ENCODE data around the gene CAMK2A. TPM values are rescaled to one million over a fixed set of nuclear protein-coding genes. Genes with fewer than 3 reads are reported as not detected.

The CAMK2A gene
- total RNA-seq, 6 experiments from 2014 or later = 0.10 to 0.26 (median 0.23) TPM; not detected in 3

DNA sequence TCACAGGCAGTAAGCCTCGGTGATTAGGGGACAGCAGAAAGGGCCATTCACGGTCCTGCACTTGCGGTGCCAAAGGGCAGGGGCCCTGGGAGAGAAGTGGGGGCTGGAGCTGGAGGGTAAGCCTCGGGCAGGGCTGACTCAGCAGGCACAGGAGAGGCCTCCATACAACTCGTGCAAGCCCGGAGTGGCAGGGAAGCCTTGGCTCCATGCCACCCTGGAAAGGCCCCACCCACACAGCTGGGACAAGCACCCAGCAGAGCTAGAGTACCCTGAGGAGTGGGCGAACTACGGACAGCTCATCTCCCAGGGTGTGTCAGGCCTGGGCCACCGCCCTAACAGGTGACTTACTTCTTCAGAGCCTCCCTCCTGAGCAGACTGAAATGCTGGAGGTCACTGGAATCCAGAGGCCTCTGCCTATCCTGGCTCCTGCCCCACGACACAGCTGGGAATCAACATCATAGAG, 5.6 kb upstream of the CAMK2A start:
- H3K27me3 ChIP-seq = no peaks in the 10 kb centered on the region
- WGBS (ENCODE audit: insufficient coverage, low coverage, low lambda C conversion rate, missing lambda C conversion rate) = 33% methylated on average over 1 of the region's 10 CpGs
- no peak overlapping the region for H3K4me3 ChIP-seq
- no peak overlapping the region for H3K27ac ChIP-seq
- H3K36me3 ChIP-seq = no peaks in the 10 kb centered on the region
- ATAC-seq (peak in 2 of 4 donors; percentile 25 to 51), DNase-seq (peak in 1 of 3 donors; percentile 44)
- H3K4me1 ChIP-seq = no peaks in the 10 kb centered on the region
- intact Hi-C loops (cut with DNase I) = no loop called here
- TF ChIP-seq, protein P1, sequence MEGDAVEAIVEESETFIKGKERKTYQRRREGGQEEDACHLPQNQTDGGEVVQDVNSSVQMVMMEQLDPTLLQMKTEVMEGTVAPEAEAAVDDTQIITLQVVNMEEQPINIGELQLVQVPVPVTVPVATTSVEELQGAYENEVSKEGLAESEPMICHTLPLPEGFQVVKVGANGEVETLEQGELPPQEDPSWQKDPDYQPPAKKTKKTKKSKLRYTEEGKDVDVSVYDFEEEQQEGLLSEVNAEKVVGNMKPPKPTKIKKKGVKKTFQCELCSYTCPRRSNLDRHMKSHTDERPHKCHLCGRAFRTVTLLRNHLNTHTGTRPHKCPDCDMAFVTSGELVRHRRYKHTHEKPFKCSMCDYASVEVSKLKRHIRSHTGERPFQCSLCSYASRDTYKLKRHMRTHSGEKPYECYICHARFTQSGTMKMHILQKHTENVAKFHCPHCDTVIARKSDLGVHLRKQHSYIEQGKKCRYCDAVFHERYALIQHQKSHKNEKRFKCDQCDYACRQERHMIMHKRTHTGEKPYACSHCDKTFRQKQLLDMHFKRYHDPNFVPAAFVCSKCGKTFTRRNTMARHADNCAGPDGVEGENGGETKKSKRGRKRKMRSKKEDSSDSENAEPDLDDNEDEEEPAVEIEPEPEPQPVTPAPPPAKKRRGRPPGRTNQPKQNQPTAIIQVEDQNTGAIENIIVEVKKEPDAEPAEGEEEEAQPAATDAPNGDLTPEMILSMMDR (IDR thresholded peaks at IDR 0.05) = no peak
- no peak for TF ChIP-seq POLR2A (IDR thresholded peaks at IDR 0.05)
- no peaks in the 10 kb centered on the region for H3K9me3 ChIP-seq

- TF ChIP-seq POLR2A (IDR thresholded peaks at IDR 0.05) = no peak
- TF ChIP-seq, protein P1 (IDR thresholded peaks at IDR 0.05) = no peak
- ATAC-seq (no peak), DNase-seq (peak in 1 of 3 donors; percentile 50)
- WGBS (ENCODE audit: insufficient coverage, low coverage, low lambda C conversion rate, missing lambda C conversion rate) = 100% methylated on average over 1 of the region's 10 CpGs
- H3K4me1 ChIP-seq = no peaks in the 10 kb centered on the region
- H3K27ac ChIP-seq = no peak overlapping the region
- intact Hi-C loops (cut with DNase I) = no loop called here
- H3K9me3 ChIP-seq = no peaks in the 10 kb centered on the region
- H3K36me3 ChIP-seq = no peaks in the 10 kb centered on the region
- H3K27me3 ChIP-seq = no peaks in the 10 kb centered on the region
- H3K4me3 ChIP-seq = no peak overlapping the region
These were observed 5.0 kb upstream of the CAMK2A start for GRCh38 chr5:150294551-150295071.

DNA sequence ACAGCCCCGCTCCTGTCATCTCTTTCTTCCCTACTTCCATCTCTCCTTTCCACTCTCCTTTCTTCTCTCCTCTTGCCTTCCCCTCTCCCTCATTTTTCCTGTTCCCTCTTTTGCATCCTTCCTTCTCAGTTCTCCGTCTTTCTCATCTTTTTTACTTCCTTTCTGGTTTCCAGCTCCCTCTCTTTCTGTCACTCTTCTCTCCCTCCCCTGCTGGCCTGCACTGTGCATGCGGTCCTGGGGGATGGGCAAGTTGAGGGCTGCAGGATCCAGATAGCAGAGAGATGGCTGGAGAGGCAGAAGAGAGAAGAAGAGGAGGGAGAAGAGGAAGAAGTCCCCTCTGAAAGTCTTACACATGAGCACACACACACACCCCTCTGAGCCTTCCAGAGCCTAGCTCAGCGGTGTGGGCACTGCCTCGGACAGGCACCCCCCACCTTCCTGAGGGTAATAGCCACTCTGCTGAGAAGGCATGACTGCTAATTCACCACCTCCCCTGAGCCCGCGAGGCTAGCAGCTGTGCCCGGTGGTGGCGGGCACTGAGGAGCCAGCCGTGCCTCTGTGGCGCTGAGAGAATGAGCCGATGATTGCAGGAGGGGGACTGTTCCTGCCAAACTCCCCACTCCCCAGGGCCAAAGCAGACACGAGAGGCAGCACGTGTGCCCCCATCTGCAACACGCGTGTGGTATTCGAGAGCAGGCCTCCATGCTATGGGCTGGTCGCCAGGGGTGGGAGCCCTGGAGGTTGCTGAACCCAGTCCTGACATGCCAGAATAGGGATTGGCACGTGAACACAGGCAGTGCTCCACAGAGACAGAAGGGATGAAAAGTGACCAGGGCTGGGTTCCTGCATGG, 3.7 kb upstream of the CAMK2A start:
- no peaks in the 10 kb centered on the region for H3K4me1 ChIP-seq
- no peak overlapping the region for H3K27ac ChIP-seq
- no peak for TF ChIP-seq POLR2A (IDR thresholded peaks at IDR 0.05)
- TF ChIP-seq, protein P1 (IDR thresholded peaks at IDR 0.05) = no peak
- intact Hi-C loops (cut with DNase I) = no loop called here
- H3K36me3 ChIP-seq = no peaks in the 10 kb centered on the region
- H3K27me3 ChIP-seq = no peaks in the 10 kb centered on the region
- DNase-seq = peak in 1 of 3 donors; percentile 51
- H3K4me3 ChIP-seq = no peak overlapping the region
- WGBS (ENCODE audit: insufficient coverage, low coverage, low lambda C conversion rate, missing lambda C conversion rate) = 52% methylated on average over 6 of the region's 19 CpGs
- ATAC-seq = peak in 1 of 4 donors; percentile 34
- H3K9me3 ChIP-seq = no peaks in the 10 kb centered on the region

GRCh38 chr5:150291388-150292385, 2.1 kb upstream of the CAMK2A start:
- ATAC-seq (no peak), DNase-seq (peak in 1 of 3 donors; percentile 12)
- Histone ChIP-seq H3K9me3 (no peaks in the 10 kb centered on the region), H3K27ac (no peak overlapping the region), H3K4me3 (no peak overlapping the region), H3K27me3 (no peaks in the 10 kb centered on the region), H3K36me3 (no peaks in the 10 kb centered on the region), H3K4me1 (no peaks in the 10 kb centered on the region)
- TF ChIP-seq, protein P1 (IDR thresholded peaks at IDR 0.05) = no peak
- no peak for TF ChIP-seq POLR2A (IDR thresholded peaks at IDR 0.05)
- 70% methylated on average over 9 of the region's 13 CpGs for WGBS (ENCODE audit: insufficient coverage, low coverage, low lambda C conversion rate, missing lambda C conversion rate)
- intact Hi-C loops (cut with DNase I) = no loop called here
